ENCODE data around the gene DENND2A.

- TF ChIP-seq POLR2AphosphoS5 (IDR thresholded peaks at IDR 0.05; ENCODE audit: low read depth, low read length) (no peak), POLR2A (IDR thresholded peaks at IDR 0.05; ENCODE audit: low read depth, low read length) (no peak), PAX5 (IDR thresholded peaks at IDR 0.05; ENCODE audit: insufficient read depth, low read length, severe bottlenecking) (no peak), TAF1 (IDR thresholded peaks at IDR 0.05; ENCODE audit: low read depth, low read length) (no peak)
These were observed 43.0 kb upstream of the DENND2A start for GRCh38 chr7:140683657-140684056.
